Esophagus squamous epithelium (tissue), 4 donors: ENCODE measurements around the gene TPSG1.

Source experiments
- CTCF ChIP-seq, 6 experiments: fragments of 450-650 bp in 4 of 6; fragments of 200-600 bp in 2 of 6; sonication (generic) in 2 of 6; IDR thresholded peaks; one replicate each; pipeline ENCODE4 v1.5.1; 2016 to 2019; ENCODE audit warnings: antibody characterized with exemption in 6 of 6, mild to moderate bottlenecking in 4 of 6, moderate library complexity in 4 of 6
- POLR2A ChIP-seq, 4 donors: fragments of 450-650 bp; IDR thresholded peaks; one replicate each; pipeline ENCODE4 v1.6.1; 2017; ENCODE audit warnings: antibody characterized with exemption in 4 of 4, mild to moderate bottlenecking in 4 of 4, moderate library complexity in 3 of 4

- TF ChIP-seq CTCF (IDR thresholded peaks at IDR 0.05) (no peak), POLR2A (IDR thresholded peaks at IDR 0.05) (no peak)
Observed at GRCh38 chr16:1263591-1264344, 38.7 kb upstream of the TPSG1 start.
